NCI-H1417 treated with DMSO at 0.1 percent for 48 hours (cell line): ENCODE measurements around the gene FOXA3.
A peak's percentile ranks its signal among the peaks of the same experiment; 100 is the strongest.

Source experiments
- DNase-seq: peaks from one replicate; lab custom pipeline; 2025; lab: John Stamatoyannopoulos, UW

Gene FOXA3

DNA sequence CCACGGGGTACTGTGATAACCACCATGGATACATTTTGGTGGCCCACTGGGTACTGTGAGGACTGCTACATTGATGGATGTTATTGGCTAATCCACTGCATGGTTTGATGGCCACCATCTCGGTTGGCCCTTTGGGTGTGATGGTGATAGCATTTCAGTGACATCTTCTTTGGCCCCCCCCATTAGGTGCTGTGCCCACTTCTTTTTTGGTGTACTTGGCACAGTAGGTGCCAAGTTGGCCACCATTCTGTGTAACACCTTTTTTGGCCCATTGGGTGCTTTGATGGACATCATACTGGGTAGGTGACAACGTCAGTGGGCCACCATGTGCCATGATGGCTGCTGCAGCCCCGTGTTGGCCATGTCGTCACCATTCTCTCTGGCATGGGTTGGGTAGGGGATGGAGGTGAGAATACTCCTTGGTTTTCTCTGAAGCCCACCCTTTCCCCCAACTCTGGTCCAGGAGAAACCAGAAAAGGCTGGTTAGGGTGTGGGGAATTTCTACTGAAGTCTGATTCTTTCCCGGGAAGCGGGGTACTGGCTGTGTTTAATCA is 9.2 kb downstream of the FOXA3 start:
- DNase-seq: no peak

DNA sequence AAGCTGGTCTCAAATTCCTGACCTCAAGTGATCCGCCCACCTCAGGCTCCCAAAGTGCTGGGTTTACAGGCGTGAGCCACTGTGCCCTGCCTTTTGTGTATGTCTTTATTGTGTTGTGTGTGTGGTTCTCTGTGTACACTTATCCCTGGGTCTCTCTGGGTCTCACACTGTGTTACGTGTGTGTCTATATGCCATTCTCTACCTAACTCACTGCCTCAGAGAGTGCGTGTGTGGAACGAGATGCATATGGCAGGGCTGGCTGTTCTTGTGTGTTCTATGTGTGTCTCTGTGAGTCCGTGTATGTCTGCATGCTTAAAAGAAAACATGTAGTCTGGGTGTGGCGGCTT is 10.5 kb downstream of the FOXA3 start:
- no peak for DNase-seq

DNA sequence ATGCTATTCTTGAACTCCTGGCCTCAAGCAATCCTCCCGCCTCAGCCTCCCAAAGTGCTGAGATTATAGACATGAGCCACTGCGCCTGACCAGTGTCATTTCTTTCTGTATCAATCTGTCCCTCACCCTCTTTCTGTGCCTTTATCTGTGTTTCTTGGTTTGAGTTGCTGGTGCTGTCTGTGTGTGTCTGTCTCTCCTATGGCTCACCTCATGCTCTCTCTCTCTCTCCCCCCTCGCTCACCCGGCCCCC is 12.0 kb downstream of the FOXA3 start:
- no peak for DNase-seq

DNA sequence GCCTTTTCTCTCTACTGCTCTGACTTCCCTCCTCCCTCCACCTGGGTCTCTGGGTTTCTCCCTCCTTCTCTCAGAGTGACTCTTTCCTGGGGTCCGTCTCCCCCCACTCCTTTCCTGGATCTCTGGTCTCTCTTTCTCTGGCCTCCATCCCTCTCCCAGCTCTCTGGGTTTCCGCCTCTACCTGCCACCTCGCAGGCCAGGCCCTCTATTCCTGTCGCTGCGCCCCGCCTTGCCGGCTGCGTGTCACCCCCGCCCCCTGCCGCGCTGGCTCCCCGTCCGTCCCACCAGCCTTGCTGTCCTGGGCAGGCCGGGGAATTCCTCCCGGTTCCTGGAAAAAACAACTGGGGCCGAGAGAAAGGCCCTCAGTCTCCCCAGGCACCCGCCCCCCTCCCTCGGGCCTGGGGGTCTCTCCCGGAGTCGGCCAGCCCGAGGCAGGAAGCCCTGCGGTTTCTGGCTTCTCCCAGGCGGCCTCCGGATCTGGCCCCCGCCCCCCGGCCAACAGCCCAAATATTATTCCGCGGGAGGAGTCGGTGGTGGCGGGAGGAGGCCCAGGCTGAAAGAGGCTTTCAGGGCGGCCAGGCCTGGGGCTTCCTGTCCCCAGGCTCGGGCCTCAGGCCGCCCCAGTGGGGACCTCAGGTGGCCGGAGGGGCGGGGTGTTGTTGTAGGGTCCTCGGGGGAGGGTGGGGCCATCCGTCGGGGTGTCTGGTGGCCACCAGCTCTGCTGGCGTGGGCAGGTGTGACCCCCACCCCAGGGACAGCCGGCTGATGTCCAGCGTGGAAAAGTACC is 12.5 kb downstream of the FOXA3 start:
- DNase-seq: no peak

DNA sequence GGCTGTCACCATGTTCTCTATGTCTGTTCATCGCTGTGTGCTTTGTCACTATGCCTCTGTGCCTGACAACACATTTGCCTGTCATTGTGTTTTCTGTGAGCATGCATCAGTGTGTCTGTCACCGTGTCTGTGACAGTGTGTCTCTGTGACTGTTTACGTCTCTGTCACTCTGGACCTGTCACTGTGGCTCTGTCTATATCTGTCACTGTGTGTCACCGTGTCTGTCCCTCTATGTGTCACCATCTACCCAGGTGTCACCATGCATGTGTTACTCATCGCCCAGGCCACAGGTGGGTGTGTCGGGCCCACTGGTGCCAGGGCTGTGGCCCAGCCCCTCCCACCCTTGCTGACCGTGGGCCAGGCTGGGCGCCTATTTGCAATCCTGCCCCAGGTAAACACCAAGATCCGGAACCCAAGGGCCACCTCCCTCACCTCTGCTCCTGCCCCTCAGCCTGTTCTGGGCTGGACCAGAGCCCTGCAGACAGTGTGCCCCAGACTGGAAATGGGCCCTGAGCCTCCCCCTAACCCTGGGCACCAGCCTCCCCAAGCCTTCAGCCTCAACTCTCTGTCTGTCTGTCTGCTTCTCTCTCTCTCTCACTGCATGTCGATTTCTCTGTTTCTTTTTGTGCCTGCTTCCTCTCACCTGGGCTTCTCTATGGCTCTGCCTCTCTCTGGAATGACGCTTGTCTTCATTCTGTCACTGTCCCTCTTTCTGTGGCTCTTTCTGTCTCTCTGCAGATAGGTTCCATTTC is 14.1 kb downstream of the FOXA3 start:
- no peak for DNase-seq

DNA sequence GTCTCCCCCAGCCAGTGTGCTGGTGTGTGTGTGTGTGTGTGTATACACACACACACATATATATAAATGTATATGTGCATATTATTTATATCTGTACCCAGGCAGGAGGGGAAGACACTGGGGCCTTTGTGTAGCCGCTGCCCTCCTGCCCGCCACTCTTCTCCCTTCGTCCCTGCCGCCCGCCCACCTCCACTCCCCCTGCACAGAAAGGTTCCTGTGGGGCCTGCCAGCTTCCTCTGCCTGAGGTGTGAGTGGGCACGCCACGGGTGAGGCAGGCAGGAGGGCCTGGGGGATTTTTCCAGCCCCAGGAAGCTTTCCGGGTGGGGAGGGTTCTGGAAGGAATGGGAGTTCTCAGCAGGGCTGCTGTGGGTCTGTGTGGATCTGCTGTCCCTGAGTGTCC is 14.9 kb downstream of the FOXA3 start:
- no peak for DNase-seq

DNA sequence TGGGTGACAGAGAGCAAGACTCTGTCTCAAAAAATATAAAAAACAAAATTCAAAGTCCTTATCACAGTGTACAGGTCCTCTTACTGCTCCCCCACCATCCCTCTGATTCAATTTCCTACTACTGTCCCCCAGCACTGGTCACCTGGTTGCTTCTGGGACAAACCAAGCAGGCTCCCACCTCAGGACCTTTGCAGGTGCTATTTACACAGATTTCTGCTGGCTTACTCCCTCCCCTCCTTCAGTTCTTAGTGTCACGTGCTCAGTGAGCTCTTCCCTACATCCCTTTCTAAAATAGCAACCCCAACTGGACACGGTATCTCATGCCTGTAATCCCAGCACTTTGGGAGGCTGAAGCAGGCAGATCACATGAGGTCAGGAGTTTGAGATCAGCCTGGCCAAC is 15.8 kb downstream of the FOXA3 start:
- no peak for DNase-seq

DNA sequence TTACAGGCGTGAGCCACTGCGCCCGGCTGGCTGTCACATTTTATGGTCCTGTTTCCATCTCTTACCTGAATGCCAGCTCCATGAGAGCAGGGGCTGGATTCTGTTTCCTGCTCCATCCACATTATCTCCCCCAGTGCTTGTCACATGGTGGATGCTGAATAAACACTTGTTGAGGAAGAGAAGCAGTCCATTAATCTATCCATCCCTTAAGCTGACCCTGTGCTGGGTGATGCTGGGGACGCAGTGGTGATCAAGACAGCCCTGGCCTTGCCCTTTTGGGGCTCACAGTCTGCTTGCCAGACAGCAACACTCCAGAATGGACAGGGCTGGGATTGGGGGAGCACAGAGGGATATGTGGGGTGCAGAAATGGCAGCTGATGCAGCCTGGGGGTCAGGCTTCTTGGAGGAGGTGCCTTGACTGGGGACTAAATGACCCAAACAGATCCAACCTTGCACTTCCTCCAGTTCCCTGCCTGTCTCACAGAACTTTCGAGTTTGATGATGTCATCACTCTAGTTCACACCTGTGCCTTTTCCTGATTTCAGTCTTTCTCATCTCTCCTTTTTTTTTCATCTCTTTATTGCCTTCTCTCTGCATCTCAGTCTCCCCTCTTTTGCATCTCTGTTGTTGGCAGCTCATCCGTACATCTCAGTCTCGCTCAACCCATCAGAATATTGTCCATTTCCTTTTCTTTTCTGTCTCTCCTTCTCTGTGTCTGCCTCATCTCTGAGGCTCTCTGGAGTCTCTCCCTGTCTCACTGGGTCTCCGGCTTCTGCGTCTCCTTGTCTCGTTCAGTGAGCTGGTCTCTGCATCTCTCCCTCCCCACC is 17.2 kb downstream of the FOXA3 start:
- DNase-seq: no peak

DNA sequence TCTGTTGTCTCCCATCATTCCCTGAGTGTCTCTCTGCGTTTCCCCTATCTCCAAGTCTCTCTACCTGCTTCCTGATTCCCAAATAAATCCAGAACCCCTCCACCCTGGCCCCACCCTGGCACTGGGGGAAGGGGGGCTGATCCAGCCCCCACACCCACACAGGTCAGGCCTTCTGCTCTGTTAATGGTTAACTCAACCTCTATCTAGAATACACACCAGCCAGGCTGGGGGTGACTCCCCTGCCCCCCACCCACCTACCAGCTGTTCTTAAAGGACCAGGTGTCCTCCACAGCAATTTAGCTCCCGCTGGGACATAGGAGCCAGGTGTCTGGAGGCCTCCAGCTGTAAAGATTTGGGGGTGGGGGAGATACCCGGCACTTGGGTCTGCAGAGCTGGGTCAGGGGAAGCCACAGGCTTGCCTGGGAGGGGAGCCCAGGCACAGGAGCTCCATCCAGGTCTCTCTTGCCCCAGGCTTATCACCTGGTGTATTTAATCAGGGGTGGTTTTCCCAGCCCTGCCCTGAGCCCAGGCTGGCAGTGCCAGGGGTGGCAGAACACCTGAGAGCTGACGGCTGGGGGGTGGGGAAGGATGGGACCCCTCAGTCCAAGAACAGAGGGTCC is 17.9 kb downstream of the FOXA3 start:
- peak; percentile 31 for DNase-seq

- DNase-seq: no peak
Observed at GRCh38 chr19:45882652-45883585, 18.8 kb downstream of the FOXA3 start.

GRCh38 chr19:45883586-45883880 is 19.4 kb downstream of the FOXA3 start:
- no peak for DNase-seq

DNA sequence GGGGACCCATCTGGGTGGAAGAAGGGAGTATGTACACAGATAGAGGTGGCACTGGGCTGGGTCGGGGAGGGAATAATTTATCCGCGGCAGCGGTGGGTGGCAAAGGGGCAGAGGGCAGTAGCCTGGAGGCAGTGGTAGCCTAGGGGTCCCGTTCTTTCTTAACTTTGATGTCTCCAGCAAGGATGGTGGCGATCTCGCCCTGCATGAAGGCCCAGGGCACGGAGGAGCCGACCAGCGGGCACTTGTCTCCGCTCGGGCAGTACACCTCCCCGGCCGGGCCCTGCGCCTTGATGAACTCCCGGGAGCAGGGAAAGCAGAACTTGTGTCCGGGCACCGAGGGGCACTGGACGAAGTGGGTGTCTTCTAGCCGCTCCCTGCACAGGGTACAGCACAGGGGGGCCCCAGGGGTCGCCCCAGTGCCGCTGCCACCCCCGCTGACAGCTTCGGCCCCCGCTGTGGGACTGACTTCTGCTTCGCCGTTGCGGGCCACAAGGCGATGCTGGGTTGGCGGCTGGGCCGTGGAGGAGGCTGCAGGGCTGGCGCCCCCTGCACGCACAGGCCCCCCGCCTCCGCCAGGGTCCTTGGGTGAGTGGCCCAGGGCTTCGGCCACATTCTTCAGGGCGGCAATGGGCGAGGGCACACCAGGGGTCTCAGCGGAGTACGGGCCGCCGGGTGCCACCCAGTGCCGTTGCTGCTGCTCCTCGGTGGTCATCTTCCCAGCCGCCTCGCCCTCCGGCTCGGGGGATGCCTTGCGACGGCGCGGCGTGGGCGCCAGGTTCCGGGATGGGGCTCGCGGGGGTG is 20.0 kb downstream of the FOXA3 start:
- DNase-seq: no peak

GRCh38 chr19:45884682-45885555 is 20.8 kb downstream of the FOXA3 start:
- no peak for DNase-seq

DNA sequence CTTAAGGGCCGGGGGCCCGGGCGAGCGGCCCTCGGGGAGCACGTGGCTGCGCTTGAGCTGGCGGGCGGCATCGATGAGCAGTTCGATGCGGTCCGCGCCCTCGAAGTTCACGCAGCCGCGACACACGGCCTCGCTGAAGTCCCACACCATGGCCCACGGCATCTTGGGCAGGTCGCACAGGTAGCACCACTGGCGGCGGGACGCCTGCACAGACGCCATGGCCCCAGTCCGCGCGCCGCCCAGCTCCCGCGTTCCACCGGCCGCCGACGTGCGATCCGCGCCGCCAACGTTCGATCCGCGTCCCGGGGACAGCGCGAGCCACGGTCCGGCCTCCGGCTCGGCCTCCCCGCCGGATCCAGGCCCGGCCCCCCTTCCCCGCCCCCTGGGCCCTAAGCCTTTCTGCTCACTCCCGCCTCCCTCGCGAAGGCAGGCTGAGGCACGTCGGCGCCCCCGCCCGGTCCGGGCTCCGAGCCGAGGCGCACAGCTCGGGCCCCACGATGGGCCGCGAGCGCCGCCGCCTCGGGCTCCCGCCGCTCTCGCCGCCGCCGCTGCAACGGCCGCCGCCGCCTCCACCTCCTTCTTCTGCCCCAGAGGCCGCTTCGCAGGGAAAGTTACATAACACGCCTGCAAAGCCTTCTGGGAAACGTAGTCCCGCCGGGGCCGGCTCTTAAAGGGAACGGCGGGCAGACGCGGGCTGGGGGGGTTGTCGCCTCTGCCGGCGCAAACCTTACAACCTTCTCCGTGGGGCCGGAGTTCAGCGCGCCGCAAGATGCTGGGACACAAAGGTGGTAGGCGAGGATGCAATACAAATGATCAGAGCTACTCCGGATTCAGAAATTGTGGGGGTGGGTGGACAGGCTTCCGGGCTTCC is 21.7 kb downstream of the FOXA3 start, which contains the start of gene IRF2BP1:
IRF2BP1 (minus strand) TSS at position 586 of the 871 bp plus-strand sequence; CDS start at position 219, 367 bp downstream.
- DNase-seq: peak; percentile 29

GRCh38 chr19:45886427-45887199 is 22.5 kb downstream of the FOXA3 start:
- DNase-seq: peak; percentile 18

DNA sequence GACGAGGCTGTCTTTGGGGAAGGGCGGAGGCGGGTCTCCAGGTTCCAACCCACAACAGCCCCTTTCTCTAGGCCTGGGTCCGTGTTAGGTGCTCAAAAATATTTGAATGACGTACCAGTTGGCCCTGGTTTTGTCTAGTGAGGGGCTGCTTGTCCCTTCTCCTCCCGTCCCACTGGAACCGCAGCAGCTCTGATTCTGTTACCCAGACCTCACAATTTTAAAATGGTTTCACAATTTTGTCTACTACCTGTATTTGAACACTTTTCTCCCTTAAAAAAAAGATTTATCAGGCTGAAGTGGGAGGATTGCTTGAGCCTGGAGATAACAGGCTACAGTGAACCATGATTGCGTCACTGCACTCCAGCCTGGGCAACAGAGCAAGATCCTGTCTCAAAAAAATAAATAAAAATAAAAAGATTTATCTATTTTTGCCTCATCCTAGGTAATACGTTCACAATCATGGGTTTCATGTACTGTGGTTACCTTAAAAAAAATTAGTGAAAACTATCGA is 23.1 kb downstream of the FOXA3 start:
- DNase-seq: no peak

- DNase-seq: no peak
Observed at GRCh38 chr19:45889210-45889885, 25.2 kb downstream of the FOXA3 start.
